GM21717 (cell line): Measurements from ENCODE around the gene CEP78.
"Not testable (repeated sequence)": the region's sequence is repeated elsewhere in the genome, so short reads cannot be mapped to it uniquely, and the experiment has no call there.

Experiments
- ATAC-seq: cut with Tn5 transposase; IDR thresholded peaks from one replicate; pipeline ENCODE4 v1.9.1; 2021; ENCODE audit warnings: mild to moderate bottlenecking, moderate library complexity; ENCODE audit not compliant: unreplicated experiment

CEP78 gene

GRCh38 chr9:78235762-78236550, at the start of gene CEP78:
Gene CEP78 (plus strand): TSS chr9:78236075. CDS start chr9:78236351, 276 bp downstream.
- peak; percentile 99 for ATAC-seq

GRCh38 chr9:78187763-78188484, 48.0 kb upstream of the CEP78 start:
- no peak for ATAC-seq

GRCh38 chr9:78188594-78188993, 47.3 kb upstream of the CEP78 start:
- ATAC-seq: no peak

GRCh38 chr9:78189001-78189400, 46.9 kb upstream of the CEP78 start:
- ATAC-seq: no peak

- no peak for ATAC-seq
These were observed 46.4 kb upstream of the CEP78 start for GRCh38 chr9:78189461-78189860.

- ATAC-seq: no peak
These were observed 43.9 kb upstream of the CEP78 start for GRCh38 chr9:78191931-78192330.

- peak; percentile 79 for ATAC-seq
These were observed 39.6 kb upstream of the CEP78 start for GRCh38 chr9:78196258-78196657.

- not testable (repeated sequence) for ATAC-seq
These were observed 34.6 kb upstream of the CEP78 start for GRCh38 chr9:78201158-78201777.

- no peak for ATAC-seq
These were observed 28.6 kb upstream of the CEP78 start for GRCh38 chr9:78207319-78207718.

- ATAC-seq: no peak
These were observed 28.0 kb upstream of the CEP78 start for GRCh38 chr9:78207901-78208300.

GRCh38 chr9:78209127-78209526, 26.7 kb upstream of the CEP78 start:
- no peak for ATAC-seq

- ATAC-seq: peak; percentile 74
These were observed 25.0 kb upstream of the CEP78 start for GRCh38 chr9:78210841-78211301.

- no peak for ATAC-seq
These were observed 23.0 kb upstream of the CEP78 start for GRCh38 chr9:78212868-78213267.

- no peak for ATAC-seq
These were observed 22.2 kb upstream of the CEP78 start for GRCh38 chr9:78213712-78214111.

GRCh38 chr9:78214492-78214891, 21.4 kb upstream of the CEP78 start:
- ATAC-seq: no peak

GRCh38 chr9:78215706-78216105, 20.2 kb upstream of the CEP78 start:
- no peak for ATAC-seq

GRCh38 chr9:78218890-78219289, 17.0 kb upstream of the CEP78 start:
- no peak for ATAC-seq

GRCh38 chr9:78221425-78221824, 14.4 kb upstream of the CEP78 start:
- no peak for ATAC-seq

- not testable (repeated sequence) for ATAC-seq
These were observed 14.0 kb upstream of the CEP78 start for GRCh38 chr9:78221841-78222240.

- no peak for ATAC-seq
These were observed 5.1 kb upstream of the CEP78 start for GRCh38 chr9:78230761-78231160.

- ATAC-seq: not testable (repeated sequence)
These were observed 3.4 kb upstream of the CEP78 start for GRCh38 chr9:78232471-78232870.

- ATAC-seq: no peak
These were observed 1.1 kb upstream of the CEP78 start for GRCh38 chr9:78234810-78235209.
